HepG2 (cell line): Measurements from ENCODE around the gene AKTIP. TPM values are rescaled to one million over a fixed set of nuclear protein-coding genes. Genes with fewer than 3 reads are reported as not detected.

ENCODE experiments used
- AHR ChIP-seq: IDR thresholded peaks from 2 replicates; pipeline ENCODE4 v1.6.1; 2018; ENCODE audit warnings: missing genetic modification reagents, missing compliant biosample characterization
- HDAC1 ChIP-seq: sonication (generic); formaldehyde crosslinking; IDR thresholded peaks from 2 replicates; pipeline ENCODE4 v1.5.1; 2020; ENCODE audit warnings: mild to moderate bottlenecking, missing genetic modification reagents
- IKZF4 ChIP-seq: sonication (generic); formaldehyde crosslinking; IDR thresholded peaks from 2 replicates; pipeline ENCODE4 v1.5.1; 2020; ENCODE audit warnings: borderline replicate concordance, mild to moderate bottlenecking, low read depth, missing genetic modification reagents; ENCODE audit errors: not compliant biosample characterization
- JUND ChIP-seq: sonication (generic); formaldehyde crosslinking; IDR thresholded peaks from 2 replicates; pipeline ENCODE4 v1.8.0; 2022; ENCODE audit warnings: mild to moderate bottlenecking, missing genetic modification reagents
- MAF1 ChIP-seq: sonication (generic); formaldehyde crosslinking; IDR thresholded peaks from 2 replicates; pipeline ENCODE4 v1.5.0; 2020; ENCODE audit warnings: missing genetic modification reagents, borderline replicate concordance
- MIXL1 ChIP-seq: IDR thresholded peaks from 2 replicates; pipeline ENCODE4 v1.6.1; 2016
- RXRA ChIP-seq: sonication (generic); formaldehyde crosslinking; IDR thresholded peaks from 2 replicates; pipeline ENCODE4 v1.5.1; 2020; ENCODE audit warnings: missing genetic modification reagents
- SNAPC2 ChIP-seq: sonication (generic); formaldehyde crosslinking; IDR thresholded peaks from 2 replicates; pipeline ENCODE4 v1.8.1; 2022; ENCODE audit warnings: mild to moderate bottlenecking, missing genetic modification reagents
- SSRP1 ChIP-seq: IDR thresholded peaks from 2 replicates; pipeline ENCODE4 v1.6.1; 2016; ENCODE audit warnings: control low read depth
- ZBTB38 ChIP-seq: sonication (generic); formaldehyde crosslinking; IDR thresholded peaks from 2 replicates; pipeline ENCODE4 v1.5.1; 2020; ENCODE audit warnings: mild to moderate bottlenecking, missing genetic modification reagents
- ZBTB7A ChIP-seq: sonication (generic); formaldehyde crosslinking; IDR thresholded peaks from 2 replicates; pipeline ENCODE4 v1.8.0; 2022; ENCODE audit warnings: mild to moderate bottlenecking, missing genetic modification reagents
- ZFP36L2 ChIP-seq: sonication (generic); formaldehyde crosslinking; IDR thresholded peaks from 2 replicates; pipeline ENCODE4 v1.4.0; 2020; ENCODE audit warnings: missing genetic modification reagents
- ZNF124 ChIP-seq: sonication (generic); formaldehyde crosslinking; IDR thresholded peaks from 2 replicates; pipeline ENCODE4 v1.4.0; 2020; ENCODE audit warnings: missing genetic modification reagents
- ZNF235 ChIP-seq: sonication (generic); formaldehyde crosslinking; IDR thresholded peaks from 2 replicates; pipeline ENCODE4 v1.8.1; 2023; ENCODE audit warnings: mild to moderate bottlenecking, missing genetic modification reagents, borderline replicate concordance
- ZNF432 ChIP-seq: sonication (generic); formaldehyde crosslinking; IDR thresholded peaks from 2 replicates; pipeline ENCODE4 v1.5.0; 2020; ENCODE audit warnings: missing genetic modification reagents, mild to moderate bottlenecking, borderline replicate concordance
- ZNF644 ChIP-seq: IDR thresholded peaks from 2 replicates; pipeline ENCODE4 v1.6.1; 2016; ENCODE audit warnings: low read depth
- ZNF772 ChIP-seq: sonication (generic); formaldehyde crosslinking; IDR thresholded peaks from 2 replicates; pipeline ENCODE4 v1.5.0; 2020; ENCODE audit warnings: mild to moderate bottlenecking, missing genetic modification reagents
- ZNF792 ChIP-seq: IDR thresholded peaks from 2 replicates; pipeline ENCODE4 v1.6.1; 2016
- polyA plus RNA-seq, 8 experiments: library from polyadenylated mRNA; depleted of rRNA in 3 of 8; stranded (reverse) in 7 of 8; unstranded in 1 of 8; fragments of >200 nt; fragmentation: Illumina TruSeq in 4 of 8; extraction: Trizol in 4 of 8; gene quantifications; 2 replicates each; pipeline versions ENCODE4 v1.2.1 to v1.2.3, GENCODE V29; 2011 to 2016; ENCODE audit warnings: low read depth in 4 of 8, missing spikeins in 1 of 8, mixed read lengths in 1 of 8; ENCODE audit not compliant: insufficient read depth in 1 of 8
- total RNA-seq, 5 experiments: library from RNA; depleted of rRNA; stranded (reverse); fragments of >200 nt; fragmentation: Illumina TruSeq; extraction: Trizol; gene quantifications; 2 replicates each; pipeline ENCODE4 v1.2.3, GENCODE V29; 2016; ENCODE audit warnings: low read depth in 1 of 5
- TF ChIP-seq, protein P1 (sequence below): sonication (generic); formaldehyde crosslinking; IDR thresholded peaks from 2 replicates; pipeline ENCODE4 v1.5.1; 2020; ENCODE audit warnings: missing genetic modification reagents, mild to moderate bottlenecking, borderline replicate concordance
- TF ChIP-seq, protein P2 (sequence below): sonication (generic); formaldehyde crosslinking; IDR thresholded peaks from 2 replicates; pipeline ENCODE4 v1.9.0; 2022; ENCODE audit warnings: missing genetic modification reagents, mild to moderate bottlenecking, borderline replicate concordance
- TF ChIP-seq, protein P3 (sequence below): sonication (generic); formaldehyde crosslinking; conservative IDR thresholded peaks from 2 replicates; pipeline ENCODE4 v1.8.1; 2023; ENCODE audit warnings: missing genetic modification reagents
- TF ChIP-seq, protein P4 (sequence below): sonication (generic); formaldehyde crosslinking; IDR thresholded peaks from 2 replicates; pipeline ENCODE4 v1.4.0; 2020; ENCODE audit warnings: missing genetic modification reagents
- TF ChIP-seq, protein P5 (sequence below): sonication (generic); formaldehyde crosslinking; IDR thresholded peaks from 2 replicates; pipeline ENCODE4 v1.4.0; 2020; ENCODE audit warnings: mild to moderate bottlenecking, low read depth, missing genetic modification reagents

Gene AKTIP
- total and polyA plus RNA-seq, 2 of the 13 experiments (the other 11 are each of a cell fraction or from before 2014, with no cell fraction given) = 28.8 to 49.0 TPM

DNA sequence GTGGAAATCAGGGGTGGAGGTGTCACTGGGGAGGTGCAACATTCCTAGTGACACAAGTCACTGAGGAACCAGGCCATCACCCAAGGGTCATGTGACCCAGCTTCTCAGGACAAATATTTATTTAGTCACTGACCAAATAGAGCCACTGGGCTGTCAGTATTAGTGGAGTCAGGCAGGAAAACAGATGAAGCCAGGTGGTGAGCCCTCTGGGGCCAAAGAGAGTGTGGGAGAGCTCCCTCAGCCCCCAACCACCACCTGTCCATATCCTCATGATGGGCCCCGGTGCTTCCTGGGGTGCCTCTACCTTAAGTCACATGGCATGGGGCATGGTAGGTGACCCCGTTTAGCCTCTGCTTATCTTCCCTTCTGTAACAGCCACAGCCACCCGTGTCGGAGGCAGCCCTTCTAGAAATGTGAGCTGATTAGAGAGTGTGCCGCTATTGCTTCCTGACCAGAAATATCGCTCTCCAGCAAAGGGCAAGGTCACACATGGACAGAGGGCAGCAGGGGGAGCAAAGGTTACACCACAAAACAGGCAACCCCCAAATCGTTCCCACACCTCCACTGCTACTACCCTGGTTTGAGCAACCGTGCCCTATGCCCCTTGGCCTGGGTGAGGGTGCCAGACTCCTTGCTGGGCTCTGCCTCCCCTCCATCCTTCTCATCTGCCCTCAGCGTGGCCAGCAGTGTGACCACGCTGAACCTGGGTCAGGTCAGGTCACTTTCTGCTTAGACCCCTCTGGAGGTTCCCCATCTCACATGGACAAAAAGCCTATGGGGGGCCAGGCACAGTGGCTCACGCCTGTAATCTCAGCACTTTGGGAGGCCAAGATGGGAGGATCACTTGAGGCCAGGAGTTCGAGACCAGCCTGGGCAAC lies 8.6 kb upstream of the AKTIP start (continued):
- TF ChIP-seq ZNF235 (CRISPR knock-in tag) = peak; percentile 20; the same call in 1 of the 2 replicates
- TF ChIP-seq, protein P1, sequence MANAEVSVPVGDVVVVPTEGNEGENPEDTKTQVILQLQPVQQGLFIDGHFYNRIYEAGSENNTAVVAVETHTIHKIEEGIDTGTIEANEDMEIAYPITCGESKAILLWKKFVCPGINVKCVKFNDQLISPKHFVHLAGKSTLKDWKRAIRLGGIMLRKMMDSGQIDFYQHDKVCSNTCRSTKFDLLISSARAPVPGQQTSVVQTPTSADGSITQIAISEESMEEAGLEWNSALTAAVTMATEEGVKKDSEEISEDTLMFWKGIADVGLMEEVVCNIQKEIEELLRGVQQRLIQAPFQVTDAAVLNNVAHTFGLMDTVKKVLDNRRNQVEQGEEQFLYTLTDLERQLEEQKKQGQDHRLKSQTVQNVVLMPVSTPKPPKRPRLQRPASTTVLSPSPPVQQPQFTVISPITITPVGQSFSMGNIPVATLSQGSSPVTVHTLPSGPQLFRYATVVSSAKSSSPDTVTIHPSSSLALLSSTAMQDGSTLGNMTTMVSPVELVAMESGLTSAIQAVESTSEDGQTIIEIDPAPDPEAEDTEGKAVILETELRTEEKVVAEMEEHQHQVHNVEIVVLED (CRISPR knock-in tag) = peak; percentile 43; the same call in 1 of the 2 replicates
- peak; percentile 11; the same call in 1 of the 2 replicates for TF ChIP-seq AHR (CRISPR knock-in tag)
- TF ChIP-seq, protein P2, sequence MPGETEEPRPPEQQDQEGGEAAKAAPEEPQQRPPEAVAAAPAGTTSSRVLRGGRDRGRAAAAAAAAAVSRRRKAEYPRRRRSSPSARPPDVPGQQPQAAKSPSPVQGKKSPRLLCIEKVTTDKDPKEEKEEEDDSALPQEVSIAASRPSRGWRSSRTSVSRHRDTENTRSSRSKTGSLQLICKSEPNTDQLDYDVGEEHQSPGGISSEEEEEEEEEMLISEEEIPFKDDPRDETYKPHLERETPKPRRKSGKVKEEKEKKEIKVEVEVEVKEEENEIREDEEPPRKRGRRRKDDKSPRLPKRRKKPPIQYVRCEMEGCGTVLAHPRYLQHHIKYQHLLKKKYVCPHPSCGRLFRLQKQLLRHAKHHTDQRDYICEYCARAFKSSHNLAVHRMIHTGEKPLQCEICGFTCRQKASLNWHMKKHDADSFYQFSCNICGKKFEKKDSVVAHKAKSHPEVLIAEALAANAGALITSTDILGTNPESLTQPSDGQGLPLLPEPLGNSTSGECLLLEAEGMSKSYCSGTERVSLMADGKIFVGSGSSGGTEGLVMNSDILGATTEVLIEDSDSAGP (CRISPR knock-in tag) = peak; percentile 85
- TF ChIP-seq ZNF432 (CRISPR knock-in tag) = no peak
- TF ChIP-seq, protein P3, sequence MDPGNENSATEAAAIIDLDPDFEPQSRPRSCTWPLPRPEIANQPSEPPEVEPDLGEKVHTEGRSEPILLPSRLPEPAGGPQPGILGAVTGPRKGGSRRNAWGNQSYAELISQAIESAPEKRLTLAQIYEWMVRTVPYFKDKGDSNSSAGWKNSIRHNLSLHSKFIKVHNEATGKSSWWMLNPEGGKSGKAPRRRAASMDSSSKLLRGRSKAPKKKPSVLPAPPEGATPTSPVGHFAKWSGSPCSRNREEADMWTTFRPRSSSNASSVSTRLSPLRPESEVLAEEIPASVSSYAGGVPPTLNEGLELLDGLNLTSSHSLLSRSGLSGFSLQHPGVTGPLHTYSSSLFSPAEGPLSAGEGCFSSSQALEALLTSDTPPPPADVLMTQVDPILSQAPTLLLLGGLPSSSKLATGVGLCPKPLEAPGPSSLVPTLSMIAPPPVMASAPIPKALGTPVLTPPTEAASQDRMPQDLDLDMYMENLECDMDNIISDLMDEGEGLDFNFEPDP = peak; percentile 97; the same call in 1 of the 2 replicates
- peak; percentile 66; the same call in 1 of the 2 replicates for TF ChIP-seq MIXL1 (CRISPR knock-in tag)
- TF ChIP-seq ZNF772 (CRISPR knock-in tag) = peak; percentile 87
- 0 out of 2 replicates have a peak, but pooled peaks have one; percentile 36 for TF ChIP-seq ZFP36L2 (CRISPR knock-in tag)
- TF ChIP-seq ZNF644 (CRISPR knock-in tag) = peak; percentile 68
- 0 out of 2 replicates have a peak, but pooled peaks have one; percentile 39 for TF ChIP-seq ZNF792
- TF ChIP-seq, protein P4, sequence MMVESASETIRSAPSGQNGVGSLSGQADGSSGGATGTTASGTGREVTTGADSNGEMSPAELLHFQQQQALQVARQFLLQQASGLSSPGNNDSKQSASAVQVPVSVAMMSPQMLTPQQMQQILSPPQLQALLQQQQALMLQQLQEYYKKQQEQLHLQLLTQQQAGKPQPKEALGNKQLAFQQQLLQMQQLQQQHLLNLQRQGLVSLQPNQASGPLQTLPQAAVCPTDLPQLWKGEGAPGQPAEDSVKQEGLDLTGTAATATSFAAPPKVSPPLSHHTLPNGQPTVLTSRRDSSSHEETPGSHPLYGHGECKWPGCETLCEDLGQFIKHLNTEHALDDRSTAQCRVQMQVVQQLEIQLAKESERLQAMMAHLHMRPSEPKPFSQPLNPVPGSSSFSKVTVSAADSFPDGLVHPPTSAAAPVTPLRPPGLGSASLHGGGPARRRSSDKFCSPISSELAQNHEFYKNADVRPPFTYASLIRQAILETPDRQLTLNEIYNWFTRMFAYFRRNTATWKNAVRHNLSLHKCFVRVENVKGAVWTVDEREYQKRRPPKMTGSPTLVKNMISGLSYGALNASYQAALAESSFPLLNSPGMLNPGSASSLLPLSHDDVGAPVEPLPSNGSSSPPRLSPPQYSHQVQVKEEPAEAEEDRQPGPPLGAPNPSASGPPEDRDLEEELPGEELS (CRISPR knock-in tag) = no peak; the same call in 1 of the 2 replicates
- no peak for TF ChIP-seq SNAPC2 (CRISPR knock-in tag)
- TF ChIP-seq HDAC1 (CRISPR knock-in tag) = peak; percentile 95
- peak; percentile 84 for TF ChIP-seq RXRA (CRISPR knock-in tag)
- TF ChIP-seq MAF1 (CRISPR knock-in tag) = no peak
- TF ChIP-seq SSRP1 (CRISPR knock-in tag) = no peak
- TF ChIP-seq ZBTB38 = peak; percentile 80
- TF ChIP-seq, protein P5, sequence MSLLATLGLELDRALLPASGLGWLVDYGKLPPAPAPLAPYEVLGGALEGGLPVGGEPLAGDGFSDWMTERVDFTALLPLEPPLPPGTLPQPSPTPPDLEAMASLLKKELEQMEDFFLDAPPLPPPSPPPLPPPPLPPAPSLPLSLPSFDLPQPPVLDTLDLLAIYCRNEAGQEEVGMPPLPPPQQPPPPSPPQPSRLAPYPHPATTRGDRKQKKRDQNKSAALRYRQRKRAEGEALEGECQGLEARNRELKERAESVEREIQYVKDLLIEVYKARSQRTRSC = no peak
- no peak for TF ChIP-seq IKZF4
- no peak; the same call in 1 of the 2 replicates for TF ChIP-seq ZNF124 (CRISPR knock-in tag)
- peak; percentile 68; the same call in 1 of the 2 replicates for TF ChIP-seq ZBTB7A (CRISPR knock-in tag)
- TF ChIP-seq JUND (CRISPR knock-in tag) = peak; percentile 63; the same call in 1 of the 2 replicates
